ENCODE data around the gene HOXA6.

DNA sequence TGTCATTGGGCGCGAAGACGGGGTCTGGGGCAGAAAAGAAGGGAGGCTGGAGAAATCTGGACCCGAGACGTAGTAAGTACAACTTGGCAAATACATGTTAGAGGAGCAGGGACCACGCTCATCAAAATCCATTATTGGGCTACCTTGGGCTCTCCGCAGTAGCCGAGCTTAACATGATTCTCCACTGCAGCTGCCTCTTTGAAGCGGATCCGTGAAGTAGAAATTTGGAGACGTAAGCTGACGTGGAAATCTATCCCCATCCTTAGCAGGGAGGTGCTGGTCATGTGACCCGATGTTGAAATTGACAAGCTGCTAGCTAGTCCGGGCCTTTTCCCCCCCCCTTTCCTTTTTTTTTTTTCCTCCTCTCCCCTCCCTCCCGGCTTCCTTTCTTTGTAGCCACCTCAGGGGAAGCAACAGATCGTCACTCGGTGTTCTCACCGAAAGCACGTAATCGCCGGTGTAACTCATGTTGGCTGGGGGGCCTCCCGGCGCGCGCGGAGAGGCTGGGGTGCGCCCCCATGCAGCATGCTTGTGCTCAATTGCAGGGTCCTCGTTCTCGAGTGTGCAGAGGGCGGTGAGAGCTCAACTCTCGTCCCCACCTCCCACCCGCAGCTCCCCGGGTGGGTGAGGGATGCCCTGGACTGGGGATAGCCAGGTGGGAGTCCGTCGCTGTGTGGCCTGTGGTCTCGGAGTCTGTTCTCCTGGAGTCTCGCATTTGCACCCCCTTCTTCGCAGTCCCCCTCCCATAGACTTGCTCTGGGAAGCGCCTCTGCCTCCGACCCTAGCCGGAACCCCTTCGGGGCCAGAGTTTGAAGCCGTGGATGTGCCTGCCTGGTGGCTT, 37.7 kb upstream of the HOXA6 start, which contains the start of gene HOXA11:
- peak; percentile 96 for TF ChIP-seq POLR2A (IDR thresholded peaks at IDR 0.05; ENCODE audit: low read depth, low read length)
- peak; percentile 85 for TF ChIP-seq POLR2AphosphoS5 (IDR thresholded peaks at IDR 0.05; ENCODE audit: insufficient read depth, low read depth, low read length)
- TF ChIP-seq, protein P1, sequence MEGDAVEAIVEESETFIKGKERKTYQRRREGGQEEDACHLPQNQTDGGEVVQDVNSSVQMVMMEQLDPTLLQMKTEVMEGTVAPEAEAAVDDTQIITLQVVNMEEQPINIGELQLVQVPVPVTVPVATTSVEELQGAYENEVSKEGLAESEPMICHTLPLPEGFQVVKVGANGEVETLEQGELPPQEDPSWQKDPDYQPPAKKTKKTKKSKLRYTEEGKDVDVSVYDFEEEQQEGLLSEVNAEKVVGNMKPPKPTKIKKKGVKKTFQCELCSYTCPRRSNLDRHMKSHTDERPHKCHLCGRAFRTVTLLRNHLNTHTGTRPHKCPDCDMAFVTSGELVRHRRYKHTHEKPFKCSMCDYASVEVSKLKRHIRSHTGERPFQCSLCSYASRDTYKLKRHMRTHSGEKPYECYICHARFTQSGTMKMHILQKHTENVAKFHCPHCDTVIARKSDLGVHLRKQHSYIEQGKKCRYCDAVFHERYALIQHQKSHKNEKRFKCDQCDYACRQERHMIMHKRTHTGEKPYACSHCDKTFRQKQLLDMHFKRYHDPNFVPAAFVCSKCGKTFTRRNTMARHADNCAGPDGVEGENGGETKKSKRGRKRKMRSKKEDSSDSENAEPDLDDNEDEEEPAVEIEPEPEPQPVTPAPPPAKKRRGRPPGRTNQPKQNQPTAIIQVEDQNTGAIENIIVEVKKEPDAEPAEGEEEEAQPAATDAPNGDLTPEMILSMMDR (IDR thresholded peaks at IDR 0.05; ENCODE audit: extremely low read depth in 1 of 2, insufficient read depth in 1 of 2, low read depth in 1 of 2, low read length in 2 of 2), result no peak
- no peak for TF ChIP-seq JUN (IDR thresholded peaks at IDR 0.05; ENCODE audit: borderline replicate concordance, insufficient read depth, insufficient read length, low read depth)
- TF ChIP-seq EZH2 (IDR thresholded peaks at IDR 0.05; ENCODE audit: borderline replicate concordance, low read depth, low read length, severe bottlenecking), result no peak
- TF ChIP-seq, protein P2, sequence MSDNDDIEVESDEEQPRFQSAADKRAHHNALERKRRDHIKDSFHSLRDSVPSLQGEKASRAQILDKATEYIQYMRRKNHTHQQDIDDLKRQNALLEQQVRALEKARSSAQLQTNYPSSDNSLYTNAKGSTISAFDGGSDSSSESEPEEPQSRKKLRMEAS (IDR thresholded peaks at IDR 0.05; ENCODE audit: insufficient read depth, insufficient read length), result peak; percentile 38
- TF ChIP-seq FOS (IDR thresholded peaks at IDR 0.05; ENCODE audit: borderline replicate concordance, insufficient read depth, low read length), result no peak
- TF ChIP-seq MYC (IDR thresholded peaks at IDR 0.05; ENCODE audit: low read depth, low read length), result no peak

Measured in endothelial cell of umbilical vein (primary cell).